A549 (cell line): Measurements from ENCODE around the gene CYB5B. TPM values are rescaled to one million over a fixed set of nuclear protein-coding genes. Genes with fewer than 3 reads are reported as not detected.

ENCODE experiments used
- ATAC-seq, 2 experiments: fragments of 200-7000 bp in 1 of 2; fragments of >200 bp in 1 of 2; cut with Nextera tagmentation in 1 of 2; cut with Tn5 transposase in 1 of 2; 3 replicates each; pipeline versions ENCODE4 v1.8.0 to v1.9.1; 2018 to 2020; ENCODE audit warnings: mild to moderate bottlenecking in 1 of 2, moderate library complexity in 1 of 2
- CTCF ChIA-PET: fragments of 300-600 bp; sonication (Branson Sonifier 250); formaldehyde crosslinking; extraction: SDS; loops from one replicate; lab custom pipeline; 2021; ENCODE audit warnings: antibody characterized with exemption, inconsistent platforms; lab: Yijun Ruan, JAX
- POLR2A ChIA-PET: fragments of 350-600 bp; formaldehyde crosslinking; extraction: SDS; loops from one replicate; lab custom pipeline; 2021; ENCODE audit warnings: antibody characterized with exemption, inconsistent platforms; lab: Yijun Ruan, JAX
- DNase-seq, 2 experiments: peaks; one replicate each; pipeline versions ENCODE4 v3.0.0 to v3.0.0-alpha.2; 2011 to 2016; ENCODE audit warnings: low read depth in 1 of 2, low spot score in 1 of 2
- FAIRE-seq: peaks from 2 replicates; lab custom pipeline; 2011; peaks lifted over from hg19 to GRCh38; lab: Jason Lieb, UNC
- H3K27ac ChIP-seq, 2 experiments: fragments of >200 bp; sonication (Bioruptor Twin); formaldehyde crosslinking; 3 replicates each; pipeline ENCODE4 v1.5.1; 2016 to 2017
- H3K4me1 ChIP-seq: fragments of >200 bp; sonication (Bioruptor Twin); formaldehyde crosslinking; 3 replicates; pipeline ENCODE4 v1.6.1; 2016
- H3K4me2 ChIP-seq: fragments of >200 bp; sonication (Bioruptor Twin); formaldehyde crosslinking; 3 replicates; pipeline ENCODE4 v1.6.1; 2016
- H3K4me3 ChIP-seq: fragments of >200 bp; sonication (Bioruptor Twin); formaldehyde crosslinking; 3 replicates; pipeline ENCODE4 v1.5.1; 2016
- H3K9me3 ChIP-seq: fragments of >200 bp; sonication (Bioruptor Twin); formaldehyde crosslinking; 3 replicates; pipeline ENCODE4 v1.6.1; 2016
- BCL3 ChIP-seq: fragments of >200 bp; sonication (Bioruptor Twin); formaldehyde crosslinking; IDR thresholded peaks from 3 replicates; pipeline ENCODE4 v1.6.1; 2016
- CEBPB ChIP-seq, 2 experiments: fragments of >200 bp in 1 of 2; sonication (Bioruptor Twin) in 1 of 2; formaldehyde crosslinking in 1 of 2; IDR thresholded peaks; 2 replicates each; pipeline ENCODE4 v1.6.1; 2012 to 2016
- CHD4 ChIP-seq: fragments of 200-600 bp; sonication (generic); IDR thresholded peaks from 2 replicates; pipeline ENCODE4 v1.6.1; 2016; ENCODE audit warnings: antibody characterized with exemption, mild to moderate bottlenecking, borderline replicate concordance
- ELK1 ChIP-seq: fragments of 150-350 bp; IDR thresholded peaks from 2 replicates; pipeline ENCODE4 v1.6.1; 2014; ENCODE audit warnings: low read depth, mild to moderate bottlenecking, low read length
- GATA3 ChIP-seq: IDR thresholded peaks from 2 replicates; pipeline ENCODE4 v1.6.1; 2012; ENCODE audit warnings: borderline replicate concordance
- HES2 ChIP-seq: fragments of >200 bp; sonication (Bioruptor Twin); formaldehyde crosslinking; IDR thresholded peaks from 2 replicates; pipeline ENCODE4 v1.6.1; 2016
- HOXB5 ChIP-seq: fragments of 250-450 bp; sonication (Bioruptor Pico); IDR thresholded peaks from 2 replicates; pipeline ENCODE4 v1.5.0; 2020; ENCODE audit warnings: mild to moderate bottlenecking, moderate library complexity
- KDM1A ChIP-seq: fragments of 200-600 bp; sonication (generic); IDR thresholded peaks from 2 replicates; pipeline ENCODE4 v1.6.1; 2016; ENCODE audit warnings: low read depth, mild to moderate bottlenecking
- MAX ChIP-seq: IDR thresholded peaks from 2 replicates; pipeline ENCODE4 v1.6.1; 2012
- NPAS2 ChIP-seq: fragments of 250-450 bp; sonication (Bioruptor Pico); IDR thresholded peaks from 2 replicates; pipeline ENCODE4 v1.8.0; 2022; ENCODE audit warnings: mild to moderate bottlenecking, moderate library complexity, borderline replicate concordance
- PBX3 ChIP-seq: IDR thresholded peaks from 2 replicates; pipeline ENCODE4 v1.6.1; 2012
- RAD21 ChIP-seq, 2 experiments: fragments of >200 bp in 1 of 2; sonication (Bioruptor Twin) in 1 of 2; formaldehyde crosslinking in 1 of 2; IDR thresholded peaks in 1 of 2; conservative IDR thresholded peaks in 1 of 2; 2 replicates in 1 of 2; 3 replicates in 1 of 2; pipeline ENCODE4 v1.6.1; 2012 to 2018; ENCODE audit warnings: inconsistent platforms in 1 of 2
- RARB ChIP-seq: fragments of 250-450 bp; sonication (Bioruptor Pico); IDR thresholded peaks from 2 replicates; pipeline ENCODE4 v1.8.0; 2021; ENCODE audit warnings: mild to moderate bottlenecking, moderate library complexity
- RFX5 ChIP-seq: fragments of 450-650 bp; IDR thresholded peaks from 2 replicates; pipeline ENCODE4 v1.7.1; 2014; ENCODE audit warnings: antibody characterized with exemption, mild to moderate bottlenecking, moderate library complexity
- ZFP36 ChIP-seq: fragments of 450-650 bp; IDR thresholded peaks from 2 replicates; pipeline ENCODE4 v1.6.1; 2014; ENCODE audit warnings: borderline replicate concordance; ENCODE audit not compliant: partially characterized antibody
- WGBS: methylation state at CpG from one replicate; pipeline ENCODE4 v1.1.6; 2017; ENCODE audit errors: missing lambda C conversion rate; 5-methylcytosine and 5-hydroxymethylcytosine counted together
- polyA plus RNA-seq, 4 experiments: library from polyadenylated mRNA; depleted of rRNA in 3 of 4; stranded (reverse); fragments of >200 nt; fragmentation: RNase III in 1 of 4; extraction: RNeasy Plus Mini Kit Qiagen cat#74134 plus additional on column Dnase treatment in 1 of 4; gene quantifications; 2 replicates in 3 of 4; 3 replicates in 1 of 4; pipeline ENCODE4 v1.2.3, GENCODE V29; 2011 to 2017
- TF ChIP-seq, protein P1 (sequence below): fragments of 250-450 bp; sonication (Bioruptor Pico); IDR thresholded peaks from 2 replicates; pipeline ENCODE4 v1.5.0; 2021; ENCODE audit warnings: mild to moderate bottlenecking, moderate library complexity, borderline replicate concordance
- TF ChIP-seq, protein P2 (sequence below): fragments of >200 bp; sonication (Bioruptor Twin); formaldehyde crosslinking; IDR thresholded peaks from 3 replicates; pipeline ENCODE4 v1.5.1; 2016

The CYB5B gene
- polyA plus RNA-seq, 2 of the 4 experiments (the other 2 are of a cell fraction): 248 to 477 TPM

- TF ChIP-seq PBX3 (no peak), RFX5 (no peak), GATA3 (no peak), ZFP36 (no peak), KDM1A (no peak), CEBPB (IDR thresholded peaks at IDR 0.05) (no peak)
- TF ChIP-seq, protein P1, sequence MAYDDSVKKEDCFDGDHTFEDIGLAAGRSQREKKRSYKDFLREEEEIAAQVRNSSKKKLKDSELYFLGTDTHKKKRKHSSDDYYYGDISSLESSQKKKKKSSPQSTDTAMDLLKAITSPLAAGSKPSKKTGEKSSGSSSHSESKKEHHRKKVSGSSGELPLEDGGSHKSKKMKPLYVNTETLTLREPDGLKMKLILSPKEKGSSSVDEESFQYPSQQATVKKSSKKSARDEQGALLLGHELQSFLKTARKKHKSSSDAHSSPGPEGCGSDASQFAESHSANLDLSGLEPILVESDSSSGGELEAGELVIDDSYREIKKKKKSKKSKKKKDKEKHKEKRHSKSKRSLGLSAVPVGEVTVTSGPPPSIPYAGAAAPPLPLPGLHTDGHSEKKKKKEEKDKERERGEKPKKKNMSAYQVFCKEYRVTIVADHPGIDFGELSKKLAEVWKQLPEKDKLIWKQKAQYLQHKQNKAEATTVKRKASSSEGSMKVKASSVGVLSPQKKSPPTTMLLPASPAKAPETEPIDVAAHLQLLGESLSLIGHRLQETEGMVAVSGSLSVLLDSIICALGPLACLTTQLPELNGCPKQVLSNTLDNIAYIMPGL (CRISPR knock-in tag): no peak
Observed at GRCh38 chr16:69499541-69500230, 75.3 kb downstream of the CYB5B start (continued).

- FAIRE-seq (no peak), ATAC-seq (no peak), DNase-seq (no peak)
- no peak overlapping the region for H3K4me3 ChIP-seq
- ChIA-PET POLR2A (interaction anchor here (1.0 kb wide), 1 partner anchor 9 kb away, joined by 3 read pairs; no protein-coding TSS in a partner anchor), CTCF (interaction anchor here (0.7 to 1.4 kb wide), 2 partner anchors 23 to 46 kb away, joined by 3 read pairs; no protein-coding TSS in a partner anchor)
- H3K9me3 ChIP-seq: no peaks in the 10 kb centered on the region
- WGBS: 91% methylated on average over 4 of the region's 4 CpGs
- H3K4me1 ChIP-seq: peaks cover 7% of the 10 kb centered on the region; the same call in 1 of the 3 replicates
- TF ChIP-seq PBX3: no peak
- no peak for TF ChIP-seq HOXB5
- TF ChIP-seq, protein P2, sequence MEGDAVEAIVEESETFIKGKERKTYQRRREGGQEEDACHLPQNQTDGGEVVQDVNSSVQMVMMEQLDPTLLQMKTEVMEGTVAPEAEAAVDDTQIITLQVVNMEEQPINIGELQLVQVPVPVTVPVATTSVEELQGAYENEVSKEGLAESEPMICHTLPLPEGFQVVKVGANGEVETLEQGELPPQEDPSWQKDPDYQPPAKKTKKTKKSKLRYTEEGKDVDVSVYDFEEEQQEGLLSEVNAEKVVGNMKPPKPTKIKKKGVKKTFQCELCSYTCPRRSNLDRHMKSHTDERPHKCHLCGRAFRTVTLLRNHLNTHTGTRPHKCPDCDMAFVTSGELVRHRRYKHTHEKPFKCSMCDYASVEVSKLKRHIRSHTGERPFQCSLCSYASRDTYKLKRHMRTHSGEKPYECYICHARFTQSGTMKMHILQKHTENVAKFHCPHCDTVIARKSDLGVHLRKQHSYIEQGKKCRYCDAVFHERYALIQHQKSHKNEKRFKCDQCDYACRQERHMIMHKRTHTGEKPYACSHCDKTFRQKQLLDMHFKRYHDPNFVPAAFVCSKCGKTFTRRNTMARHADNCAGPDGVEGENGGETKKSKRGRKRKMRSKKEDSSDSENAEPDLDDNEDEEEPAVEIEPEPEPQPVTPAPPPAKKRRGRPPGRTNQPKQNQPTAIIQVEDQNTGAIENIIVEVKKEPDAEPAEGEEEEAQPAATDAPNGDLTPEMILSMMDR: no peak
- TF ChIP-seq MAX: no peak
- no peak for TF ChIP-seq NPAS2 (CRISPR knock-in tag)
- TF ChIP-seq RAD21 (conservative IDR thresholded peaks at IDR 0.05 in 1 of 2, IDR thresholded peaks at IDR 0.05 in 1 of 2): no peak
- TF ChIP-seq CHD4: no peak
- no peak for TF ChIP-seq HES2
- TF ChIP-seq ELK1: no peak
- no peak for TF ChIP-seq RFX5
- no peak for TF ChIP-seq RARB (CRISPR knock-in tag)
- TF ChIP-seq BCL3: no peak
- H3K4me2 ChIP-seq: no peak overlapping the region
- H3K27ac ChIP-seq: 0 out of 6 replicates have a peak overlapping the region, but pooled peaks of 1 of the 2 experiments have one; percentile 12
Observed at GRCh38 chr16:69500496-69500895, 76.1 kb downstream of the CYB5B start.
